Measurements from ENCODE around the gene TRIM22. TPM values are rescaled to one million over a fixed set of nuclear protein-coding genes. Genes with fewer than 3 reads are reported as not detected.

The TRIM22 gene
- total RNA-seq, 3 donors from 2014 or later, result 9.7 to 47.1 (median 31.5) TPM

DNA sequence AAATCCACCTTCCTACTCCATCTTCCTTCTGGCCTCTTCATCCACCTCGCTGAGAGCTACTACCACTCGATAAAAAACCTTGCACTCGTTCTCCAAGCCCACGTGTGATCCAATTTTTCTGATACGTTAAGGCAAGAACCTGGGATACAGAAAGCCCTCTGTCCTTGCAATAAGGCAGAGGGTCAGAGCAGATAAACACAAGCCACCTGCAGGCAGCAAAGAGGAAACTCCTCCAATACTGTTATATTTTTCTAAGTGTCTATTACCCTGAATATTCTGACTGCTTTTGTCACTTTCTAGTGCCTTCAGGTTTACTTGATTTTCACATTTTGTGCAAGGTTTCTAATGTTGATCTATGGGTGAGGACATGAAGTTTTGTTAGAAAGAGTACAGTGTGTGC is 31.3 kb upstream of the TRIM22 start:
- no peak for ATAC-seq
- intact Hi-C loops (cut with DNase I, micrococcal nuclease), result no loop called here
- DNase-seq, result no peak
- TF ChIP-seq CTCF (IDR thresholded peaks at IDR 0.05), result no peak
- Histone ChIP-seq H3K36me3 (ENCODE audit: low read depth) (no peaks in the 10 kb centered on the region), H3K4me1 (ENCODE audit: low read depth) (no peaks in the 10 kb centered on the region), H3K4me3 (no peak overlapping the region), H3K9me3 (no peaks in the 10 kb centered on the region)

DNA sequence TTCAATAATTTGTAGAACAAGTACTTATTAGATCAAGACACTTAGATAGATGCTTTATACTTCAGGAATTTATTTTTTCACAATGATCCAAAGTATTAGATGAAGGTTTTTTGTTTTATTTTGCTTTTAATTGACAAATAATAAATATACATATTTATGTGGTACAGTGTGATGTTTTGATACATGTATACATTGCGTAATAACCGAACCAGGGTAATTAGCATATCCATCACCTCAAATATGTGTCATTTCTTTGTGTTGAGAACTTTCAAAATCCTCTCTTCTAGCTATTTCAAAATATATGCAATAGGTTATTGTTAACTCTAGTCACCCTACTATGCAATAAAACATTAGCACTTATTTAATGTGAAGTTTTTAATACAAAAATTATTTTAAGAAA is 26.1 kb upstream of the TRIM22 start:
- TF ChIP-seq CTCF (IDR thresholded peaks at IDR 0.05), result no peak

GRCh38 chr11:5665051-5665570 is 24.5 kb upstream of the TRIM22 start:
- ATAC-seq (no peak), DNase-seq (no peak)
- Histone ChIP-seq H3K4me1 (ENCODE audit: low read depth) (no peaks in the 10 kb centered on the region), H3K36me3 (ENCODE audit: low read depth) (no peaks in the 10 kb centered on the region), H3K9me3 (no peaks in the 10 kb centered on the region), H3K4me3 (no peak overlapping the region)
- intact Hi-C loops (cut with DNase I, micrococcal nuclease), result no loop called here
- TF ChIP-seq CTCF (IDR thresholded peaks at IDR 0.05), result no peak

More for the DNA sequence above, 26.1 kb upstream of the TRIM22 start:
- no peaks in the 10 kb centered on the region for H3K36me3 ChIP-seq (ENCODE audit: low read depth)
- no peak for ATAC-seq
- no peaks in the 10 kb centered on the region for H3K4me1 ChIP-seq (ENCODE audit: low read depth)
- no peak overlapping the region for H3K4me3 ChIP-seq
- DNase-seq, result no peak
- intact Hi-C loops (cut with DNase I, micrococcal nuclease), result no loop called here
- H3K9me3 ChIP-seq, result no peaks in the 10 kb centered on the region

- no peaks in the 10 kb centered on the region for H3K9me3 ChIP-seq
- DNase-seq, result no peak
- ATAC-seq, result no peak
- H3K36me3 ChIP-seq (ENCODE audit: low read depth), result no peaks in the 10 kb centered on the region
- no peak overlapping the region for H3K4me3 ChIP-seq
- no peak for TF ChIP-seq CTCF (IDR thresholded peaks at IDR 0.05)
- intact Hi-C loops (cut with DNase I, micrococcal nuclease), result no loop called here
- no peaks in the 10 kb centered on the region for H3K4me1 ChIP-seq (ENCODE audit: low read depth)
Observed at GRCh38 chr11:5665746-5666401, 23.7 kb upstream of the TRIM22 start.

DNA sequence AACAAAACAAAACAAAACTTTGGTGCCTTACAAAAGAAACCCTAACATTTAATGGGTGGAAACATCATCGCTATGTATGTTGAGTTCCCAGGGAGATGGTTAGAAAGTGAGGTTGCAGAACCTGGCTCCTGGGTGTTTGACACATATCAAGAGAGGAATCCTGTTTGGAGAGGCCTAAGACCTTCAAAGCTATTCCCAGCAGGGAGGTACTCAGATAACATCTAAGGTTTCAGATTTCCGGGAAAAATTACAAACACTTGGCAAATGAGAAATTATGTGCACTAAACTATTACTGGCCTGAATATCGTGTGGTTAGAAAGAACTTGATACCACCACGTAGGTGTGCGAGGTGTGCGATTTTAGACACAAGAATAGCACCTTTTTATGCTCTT is 23.2 kb upstream of the TRIM22 start:
- Histone ChIP-seq H3K9me3 (no peaks in the 10 kb centered on the region), H3K4me1 (ENCODE audit: low read depth) (no peaks in the 10 kb centered on the region), H3K4me3 (no peak overlapping the region), H3K36me3 (ENCODE audit: low read depth) (no peaks in the 10 kb centered on the region)
- DNase-seq (no peak), ATAC-seq (no peak)
- intact Hi-C loops (cut with DNase I, micrococcal nuclease), result no loop called here
- TF ChIP-seq CTCF (IDR thresholded peaks at IDR 0.05), result no peak

All from mucosa of descending colon (tissue), 3 donors.